HepG2 (cell line): ENCODE data around the gene RGS8. TPM values are rescaled to one million over a fixed set of nuclear protein-coding genes. Genes with fewer than 3 reads are reported as not detected.

Source experiments
- ATAC-seq: fragments of 200-7000 bp; cut with Tn5 transposase; 3 replicates; pipeline ENCODE4 v1.9.1; 2020; ENCODE audit warnings: mild to moderate bottlenecking, moderate library complexity
- BruUV-seq: library from RNA; stranded (reverse); fragments of 400-500 nt; replicated peaks from 2 replicates; lab custom pipeline; 2021; lab: Mats Ljungman, UMichigan
- CTCF ChIA-PET: fragments of 300-600 bp; formaldehyde crosslinking; extraction: SDS; loops from one replicate; lab custom pipeline; 2021; ENCODE audit warnings: low total read pairs, inconsistent platforms, low intra/inter-chr PET ratio; lab: Yijun Ruan, JAX
- POLR2A ChIA-PET: fragments of 350-600 bp; sonication (Branson Sonifier 250); formaldehyde crosslinking; loops from one replicate; lab custom pipeline; 2020; ENCODE audit warnings: antibody characterized with exemption, inconsistent platforms; lab: Yijun Ruan, JAX
- DNase-seq: peaks from one replicate; pipeline ENCODE4 v3.0.0-alpha.2; 2015; ENCODE audit warnings: low spot score
- FAIRE-seq: peaks from 3 replicates; lab custom pipeline; 2011; peaks lifted over from hg19 to GRCh38; lab: Jason Lieb, UNC
- H2AFZ ChIP-seq: one replicate; pipeline ENCODE4 v1.6.1; 2011; ENCODE audit warnings: low read length, inconsistent platforms
- H3K27ac ChIP-seq: fragments of 300-600 bp; 3 replicates; pipeline ENCODE4 v1.8.0; 2011; ENCODE audit warnings: mixed run types, mild to moderate bottlenecking, mixed read lengths, low read length, inconsistent platforms; ENCODE audit not compliant: insufficient read depth; ENCODE audit errors: extremely low read length
- H3K27me3 ChIP-seq, 2 experiments: fragments of 200-600 bp in 1 of 2; 2 replicates in 1 of 2; 3 replicates in 1 of 2; pipeline versions ENCODE4 v1.6.0 to v1.8.0; 2011; ENCODE audit warnings: low read length in 2 of 2, mild to moderate bottlenecking in 2 of 2, moderate library complexity in 2 of 2, inconsistent platforms in 1 of 2; ENCODE audit not compliant: insufficient read depth in 2 of 2, control insufficient read depth in 1 of 2
- H3K36me3 ChIP-seq, 2 experiments: fragments of 200-600 bp in 1 of 2; replicated peaks in 1 of 2; 2 replicates in 1 of 2; 3 replicates in 1 of 2; pipeline versions ENCODE4 v1.5.1 to v1.8.0; 2011; ENCODE audit warnings: low read length in 2 of 2, inconsistent platforms in 1 of 2; ENCODE audit not compliant: insufficient read depth in 2 of 2, control insufficient read depth in 1 of 2
- H3K4me1 ChIP-seq: 2 replicates; pipeline ENCODE4 v1.5.1; 2012; ENCODE audit warnings: low read length, inconsistent platforms; ENCODE audit not compliant: insufficient read depth
- H3K4me2 ChIP-seq: 2 replicates; pipeline ENCODE4 v1.6.0; 2011; ENCODE audit warnings: low read depth, low read length, inconsistent platforms
- H3K4me3 ChIP-seq, 3 experiments: fragments of 200-600 bp in 1 of 3; sonication (generic), shearing (Covaris generic) in 1 of 3; replicated peaks in 1 of 3; 2 replicates each; pipeline ENCODE4 v1.5.1; 2011 to 2016; ENCODE audit warnings: low read length in 3 of 3, inconsistent platforms in 2 of 3, low read depth in 2 of 3, mild to moderate bottlenecking in 2 of 3, control low read depth in 1 of 3, mixed read lengths in 1 of 3; ENCODE audit not compliant: insufficient read depth in 1 of 3
- H3K79me2 ChIP-seq: one replicate; pipeline ENCODE4 v1.6.1; 2011; ENCODE audit warnings: low read length, inconsistent platforms; ENCODE audit not compliant: insufficient read depth
- H3K9ac ChIP-seq: 2 replicates; pipeline ENCODE4 v1.6.0; 2011; ENCODE audit warnings: mild to moderate bottlenecking, low read depth, low read length, inconsistent platforms; ENCODE audit not compliant: insufficient read depth
- H3K9me3 ChIP-seq: 2 replicates; pipeline ENCODE4 v1.5.1; 2012; ENCODE audit warnings: mild to moderate bottlenecking, low read length
- H4K20me1 ChIP-seq: 2 replicates; pipeline ENCODE4 v1.6.0; 2011; ENCODE audit warnings: inconsistent platforms, mild to moderate bottlenecking, low read length, moderate library complexity; ENCODE audit not compliant: insufficient read depth
- CREM ChIP-seq, 2 experiments: sonication (generic) in 1 of 2; formaldehyde crosslinking in 1 of 2; IDR thresholded peaks; 2 replicates each; pipeline versions ENCODE4 v1.4.0 to v1.6.1; 2016 to 2020; ENCODE audit warnings: antibody characterized with exemption in 1 of 2, mild to moderate bottlenecking in 1 of 2, missing genetic modification reagents in 1 of 2
- NFE2L1 ChIP-seq: sonication (generic); formaldehyde crosslinking; IDR thresholded peaks from 2 replicates; pipeline ENCODE4 v1.4.0; 2020; ENCODE audit warnings: missing genetic modification reagents, mild to moderate bottlenecking, borderline replicate concordance
- NKX3-1 ChIP-seq: sonication (generic); formaldehyde crosslinking; IDR thresholded peaks from 2 replicates; pipeline ENCODE4 v1.5.0; 2020; ENCODE audit warnings: missing genetic modification reagents
- PHF21A ChIP-seq: sonication (generic); formaldehyde crosslinking; IDR thresholded peaks from 2 replicates; pipeline ENCODE4 v1.5.0; 2020; ENCODE audit warnings: mild to moderate bottlenecking, missing genetic modification reagents
- ZNF143 ChIP-seq: sonication (generic); formaldehyde crosslinking; IDR thresholded peaks from 2 replicates; pipeline ENCODE4 v1.4.0; 2020; ENCODE audit warnings: missing genetic modification reagents
- ZNF224 ChIP-seq: sonication (generic); formaldehyde crosslinking; IDR thresholded peaks from 2 replicates; pipeline ENCODE4 v1.5.0; 2020; ENCODE audit warnings: mild to moderate bottlenecking, missing genetic modification reagents
- ZNF260 ChIP-seq: sonication (generic); formaldehyde crosslinking; IDR thresholded peaks from 2 replicates; pipeline ENCODE4 v1.4.0; 2020; ENCODE audit warnings: missing genetic modification reagents, low read depth, mild to moderate bottlenecking, borderline replicate concordance
- ZNF737 ChIP-seq: sonication (generic); formaldehyde crosslinking; IDR thresholded peaks from 2 replicates; pipeline ENCODE4 v1.5.0; 2020; ENCODE audit warnings: missing genetic modification reagents, mild to moderate bottlenecking, borderline replicate concordance
- WGBS: methylation state at CpG from one replicate; pipeline ENCODE4 v1.1.6; 2017; ENCODE audit warnings: low lambda C conversion rate; 5-methylcytosine and 5-hydroxymethylcytosine counted together
- in situ Hi-C: cut with HindIII; loops from 2 replicates; pipeline ENCODE4 v1.10.0; 2017; ENCODE audit warnings: low pct_unique_long_range_greater_than_20kb; ENCODE audit not compliant: extremely low pct_ligation_motif_present
- intact Hi-C: fragments of 100-400 bp; cut with micrococcal nuclease; formaldehyde crosslinking; loops from one replicate; pipeline ENCODE4 v1.10.0; 2022; ENCODE audit not compliant: unreplicated experiment
- polyA plus RNA-seq, 8 experiments: library from polyadenylated mRNA; depleted of rRNA in 3 of 8; stranded (reverse) in 7 of 8; unstranded in 1 of 8; fragments of >200 nt; fragmentation: Illumina TruSeq in 4 of 8; extraction: Trizol in 4 of 8; gene quantifications; 2 replicates each; pipeline versions ENCODE4 v1.2.1 to v1.2.3, GENCODE V29; 2011 to 2016; ENCODE audit warnings: low read depth in 4 of 8, missing spikeins in 1 of 8, mixed read lengths in 1 of 8; ENCODE audit not compliant: insufficient read depth in 1 of 8
- total RNA-seq, 5 experiments: library from RNA; depleted of rRNA; stranded (reverse); fragments of >200 nt; fragmentation: Illumina TruSeq; extraction: Trizol; gene quantifications; 2 replicates each; pipeline ENCODE4 v1.2.3, GENCODE V29; 2016; ENCODE audit warnings: low read depth in 1 of 5
- TF ChIP-seq, protein P1 (sequence below): sonication (generic); formaldehyde crosslinking; IDR thresholded peaks from 2 replicates; pipeline ENCODE4 v1.5.0; 2020; ENCODE audit warnings: mild to moderate bottlenecking, missing genetic modification reagents
- TF ChIP-seq, protein P2 (sequence below): sonication (generic); formaldehyde crosslinking; IDR thresholded peaks from 2 replicates; pipeline ENCODE4 v1.4.0; 2020; ENCODE audit warnings: low read depth, mild to moderate bottlenecking, missing genetic modification reagents
- TF ChIP-seq, protein P3 (sequence below): sonication (generic); formaldehyde crosslinking; IDR thresholded peaks from one replicate; pipeline ENCODE4 v1.5.1; 2020; ENCODE audit warnings: mild to moderate bottlenecking, missing genetic modification reagents; ENCODE audit errors: not compliant biosample characterization

RGS8 gene
- total and polyA plus RNA-seq, 2 of the 13 experiments (the other 11 are each of a cell fraction or from before 2014, with no cell fraction given), result not detected

GRCh38 chr1:182656842-182657397 lies 27.5 kb downstream of the RGS8 start:
- WGBS, result under 1% methylated on average over 4 of the region's 4 CpGs
- no peak overlapping the region for H3K4me3 ChIP-seq
- H4K20me1 ChIP-seq, result no peaks in the 10 kb centered on the region
- DNase-seq (no peak), ATAC-seq (no peak), FAIRE-seq (no peak)
- H3K9ac ChIP-seq, result no peak overlapping the region
- H3K9me3 ChIP-seq, result no peaks in the 10 kb centered on the region
- in situ Hi-C loops (no loop called here), intact Hi-C loops (no loop called here)
- ChIA-PET CTCF (no interaction called here), POLR2A (no interaction called here)
- no peak overlapping the region for H2AFZ ChIP-seq
- no peaks in the 10 kb centered on the region; a peak in 1 of 5 replicates for H3K27me3 ChIP-seq
- H3K4me2 ChIP-seq, result no peak overlapping the region
- H3K4me1 ChIP-seq, result no peaks in the 10 kb centered on the region
- H3K27ac ChIP-seq, result no peak overlapping the region
- H3K36me3 ChIP-seq, result no peaks in the 10 kb centered on the region
- no TSS peak for BruUV-seq
- H3K79me2 ChIP-seq, result no peaks in the 10 kb centered on the region
- TF ChIP-seq, protein P1, sequence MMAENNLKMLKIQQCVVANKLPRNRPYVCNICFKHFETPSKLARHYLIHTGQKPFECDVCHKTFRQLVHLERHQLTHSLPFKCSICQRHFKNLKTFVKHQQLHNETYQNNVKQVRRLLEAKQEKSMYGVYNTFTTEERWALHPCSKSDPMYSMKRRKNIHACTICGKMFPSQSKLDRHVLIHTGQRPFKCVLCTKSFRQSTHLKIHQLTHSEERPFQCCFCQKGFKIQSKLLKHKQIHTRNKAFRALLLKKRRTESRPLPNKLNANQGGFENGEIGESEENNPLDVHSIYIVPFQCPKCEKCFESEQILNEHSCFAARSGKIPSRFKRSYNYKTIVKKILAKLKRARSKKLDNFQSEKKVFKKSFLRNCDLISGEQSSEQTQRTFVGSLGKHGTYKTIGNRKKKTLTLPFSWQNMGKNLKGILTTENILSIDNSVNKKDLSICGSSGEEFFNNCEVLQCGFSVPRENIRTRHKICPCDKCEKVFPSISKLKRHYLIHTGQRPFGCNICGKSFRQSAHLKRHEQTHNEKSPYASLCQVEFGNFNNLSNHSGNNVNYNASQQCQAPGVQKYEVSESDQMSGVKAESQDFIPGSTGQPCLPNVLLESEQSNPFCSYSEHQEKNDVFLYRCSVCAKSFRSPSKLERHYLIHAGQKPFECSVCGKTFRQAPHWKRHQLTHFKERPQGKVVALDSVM (CRISPR knock-in tag), result no peak
- TF ChIP-seq, protein P2, sequence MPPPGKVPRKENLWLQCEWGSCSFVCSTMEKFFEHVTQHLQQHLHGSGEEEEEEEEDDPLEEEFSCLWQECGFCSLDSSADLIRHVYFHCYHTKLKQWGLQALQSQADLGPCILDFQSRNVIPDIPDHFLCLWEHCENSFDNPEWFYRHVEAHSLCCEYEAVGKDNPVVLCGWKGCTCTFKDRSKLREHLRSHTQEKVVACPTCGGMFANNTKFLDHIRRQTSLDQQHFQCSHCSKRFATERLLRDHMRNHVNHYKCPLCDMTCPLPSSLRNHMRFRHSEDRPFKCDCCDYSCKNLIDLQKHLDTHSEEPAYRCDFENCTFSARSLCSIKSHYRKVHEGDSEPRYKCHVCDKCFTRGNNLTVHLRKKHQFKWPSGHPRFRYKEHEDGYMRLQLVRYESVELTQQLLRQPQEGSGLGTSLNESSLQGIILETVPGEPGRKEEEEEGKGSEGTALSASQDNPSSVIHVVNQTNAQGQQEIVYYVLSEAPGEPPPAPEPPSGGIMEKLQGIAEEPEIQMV, result no peak
- TF ChIP-seq ZNF224 (no peak), PHF21A (CRISPR knock-in tag) (no peak), NKX3-1 (CRISPR knock-in tag) (no peak), ZNF143 (CRISPR knock-in tag) (no peak), ZNF737 (no peak), CREM (IDR thresholded peaks at IDR 0.05) (no peak), CREM (CRISPR knock-in tag; IDR thresholded peaks at IDR 0.05) (no peak), NFE2L1 (CRISPR knock-in tag) (no peak), ZNF260 (CRISPR knock-in tag) (no peak)
- TF ChIP-seq, protein P3, sequence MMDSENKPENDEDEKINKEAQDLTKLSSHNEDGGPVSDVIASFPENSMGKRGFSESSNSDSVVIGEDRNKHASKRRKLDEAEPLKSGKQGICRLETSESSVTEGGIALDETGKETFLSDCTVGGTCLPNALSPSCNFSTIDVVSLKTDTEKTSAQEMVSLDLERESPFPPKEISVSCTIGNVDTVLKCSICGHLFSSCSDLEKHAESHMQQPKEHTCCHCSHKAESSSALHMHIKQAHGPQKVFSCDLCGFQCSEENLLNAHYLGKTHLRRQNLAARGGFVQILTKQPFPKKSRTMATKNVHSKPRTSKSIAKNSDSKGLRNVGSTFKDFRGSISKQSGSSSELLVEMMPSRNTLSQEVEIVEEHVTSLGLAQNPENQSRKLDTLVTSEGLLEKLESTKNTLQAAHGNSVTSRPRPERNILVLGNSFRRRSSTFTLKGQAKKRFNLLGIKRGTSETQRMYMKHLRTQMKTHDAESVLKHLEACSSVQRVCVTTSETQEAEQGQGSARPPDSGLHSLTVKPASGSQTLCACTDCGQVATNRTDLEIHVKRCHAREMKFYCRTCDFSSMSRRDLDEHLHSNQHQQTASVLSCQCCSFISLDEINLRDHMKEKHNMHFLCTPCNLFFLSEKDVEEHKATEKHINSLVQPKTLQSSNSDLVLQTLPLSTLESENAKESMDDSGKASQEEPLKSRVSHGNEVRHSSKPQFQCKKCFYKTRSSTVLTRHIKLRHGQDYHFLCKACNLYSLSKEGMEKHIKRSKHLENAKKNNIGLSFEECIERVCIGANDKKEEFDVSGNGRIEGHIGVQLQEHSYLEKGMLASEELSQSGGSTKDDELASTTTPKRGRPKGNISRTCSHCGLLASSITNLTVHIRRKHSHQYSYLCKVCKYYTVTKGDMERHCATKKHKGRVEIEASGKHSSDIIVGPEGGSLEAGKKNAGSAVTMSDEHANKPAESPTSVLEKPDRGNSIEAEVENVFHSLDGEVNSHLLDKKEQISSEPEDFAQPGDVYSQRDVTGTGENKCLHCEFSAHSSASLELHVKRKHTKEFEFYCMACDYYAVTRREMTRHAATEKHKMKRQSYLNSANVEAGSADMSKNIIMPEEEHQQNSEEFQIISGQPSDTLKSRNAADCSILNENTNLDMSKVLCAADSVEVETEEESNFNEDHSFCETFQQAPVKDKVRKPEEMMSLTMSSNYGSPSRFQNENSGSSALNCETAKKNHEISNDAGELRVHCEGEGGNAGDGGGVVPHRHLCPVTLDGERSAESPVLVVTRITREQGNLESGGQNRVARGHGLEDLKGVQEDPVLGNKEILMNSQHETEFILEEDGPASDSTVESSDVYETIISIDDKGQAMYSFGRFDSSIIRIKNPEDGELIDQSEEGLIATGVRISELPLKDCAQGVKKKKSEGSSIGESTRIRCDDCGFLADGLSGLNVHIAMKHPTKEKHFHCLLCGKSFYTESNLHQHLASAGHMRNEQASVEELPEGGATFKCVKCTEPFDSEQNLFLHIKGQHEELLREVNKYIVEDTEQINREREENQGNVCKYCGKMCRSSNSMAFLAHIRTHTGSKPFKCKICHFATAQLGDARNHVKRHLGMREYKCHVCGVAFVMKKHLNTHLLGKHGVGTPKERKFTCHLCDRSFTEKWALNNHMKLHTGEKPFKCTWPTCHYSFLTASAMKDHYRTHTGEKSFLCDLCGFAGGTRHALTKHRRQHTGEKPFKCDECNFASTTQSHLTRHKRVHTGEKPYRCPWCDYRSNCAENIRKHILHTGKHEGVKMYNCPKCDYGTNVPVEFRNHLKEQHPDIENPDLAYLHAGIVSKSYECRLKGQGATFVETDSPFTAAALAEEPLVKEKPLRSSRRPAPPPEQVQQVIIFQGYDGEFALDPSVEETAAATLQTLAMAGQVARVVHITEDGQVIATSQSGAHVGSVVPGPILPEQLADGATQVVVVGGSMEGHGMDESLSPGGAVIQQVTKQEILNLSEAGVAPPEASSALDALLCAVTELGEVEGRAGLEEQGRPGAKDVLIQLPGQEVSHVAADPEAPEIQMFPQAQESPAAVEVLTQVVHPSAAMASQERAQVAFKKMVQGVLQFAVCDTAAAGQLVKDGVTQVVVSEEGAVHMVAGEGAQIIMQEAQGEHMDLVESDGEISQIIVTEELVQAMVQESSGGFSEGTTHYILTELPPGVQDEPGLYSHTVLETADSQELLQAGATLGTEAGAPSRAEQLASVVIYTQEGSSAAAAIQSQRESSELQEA (CRISPR knock-in tag), result no peak
